HCT116 (cell line): ENCODE data around the gene PDRG1. TPM values are rescaled to one million over a fixed set of nuclear protein-coding genes. Genes with fewer than 3 reads are reported as not detected.
"Not testable (repeated sequence)": the region's sequence is repeated elsewhere in the genome, so short reads cannot be mapped to it uniquely, and the experiment has no call there.

Source experiments
- ATAC-seq: fragments of 200-7000 bp; cut with Tn5 transposase; 2 replicates; pipeline ENCODE4 v1.9.1; 2020; ENCODE audit warnings: mild to moderate bottlenecking, moderate library complexity
- BruUV-seq: library from RNA; stranded (reverse); fragments of 400-500 nt; replicated peaks from 2 replicates; lab custom pipeline; 2021; lab: Mats Ljungman, UMichigan
- CTCF ChIA-PET: fragments of 300-600 bp; sonication (Branson Sonifier 250); formaldehyde crosslinking; loops from one replicate; lab custom pipeline; 2021; ENCODE audit warnings: antibody characterized with exemption; lab: Charles Lee
- POLR2A ChIA-PET: fragments of 300-600, 350-600 bp; sonication (Branson Sonifier 250); formaldehyde crosslinking; loops from one replicate; lab custom pipeline; 2021; ENCODE audit warnings: antibody characterized with exemption; lab: Charles Lee
- RAD21 ChIA-PET, 2 experiments: fragments of 300-600 bp; sonication (Branson Sonifier 250); formaldehyde crosslinking; loops; one replicate each; lab custom pipeline; 2023; ENCODE audit warnings: low total read pairs in 2 of 2; ENCODE audit not compliant: uncharacterized antibody in 2 of 2, unreplicated experiment in 2 of 2, low non-redundant PET in 1 of 2; lab: Charles Lee
- DNase-seq: peaks from one replicate; pipeline ENCODE4 v3.0.0-alpha.2; 2010; ENCODE audit warnings: low read depth, low spot score
- H2AFZ ChIP-seq: fragments of 200-600 bp; shearing (Covaris generic), sonication (generic); 2 replicates; pipeline ENCODE4 v1.6.1; 2017; ENCODE audit warnings: low read depth, mixed run types, mixed read lengths, antibody characterized with exemption, low read length; ENCODE audit not compliant: poor library complexity, severe bottlenecking
- H3K27ac ChIP-seq: 2 replicates; pipeline ENCODE4 v1.5.1; 2012; ENCODE audit warnings: low read depth, low read length
- H3K27me3 ChIP-seq: fragments of 200-600 bp; sonication (generic); 2 replicates; pipeline ENCODE4 v1.6.1; 2016; ENCODE audit warnings: mixed run types, low read length, mixed read lengths; ENCODE audit not compliant: insufficient read depth
- H3K36me3 ChIP-seq, 2 experiments: fragments of 200-500 bp in 1 of 2; fragments of 200-600 bp in 1 of 2; sonication (Bioruptor generic) in 1 of 2; sonication (generic) in 1 of 2; 2 replicates each; pipeline versions ENCODE4 v1.5.1 to v1.6.1; 2014 to 2016; ENCODE audit warnings: low read length in 2 of 2, inconsistent platforms in 1 of 2, mixed read lengths in 1 of 2, mixed run types in 1 of 2; ENCODE audit not compliant: insufficient read depth in 2 of 2, control insufficient read depth in 1 of 2
- H3K4me1 ChIP-seq, 2 experiments: fragments of 200-600 bp in 1 of 2; sonication (generic) in 1 of 2; 2 replicates each; pipeline versions ENCODE4 v1.5.1 to v1.6.1; 2012 to 2017; ENCODE audit warnings: low read length in 2 of 2, inconsistent platforms in 1 of 2, mild to moderate bottlenecking in 1 of 2, mixed read lengths in 1 of 2, mixed run types in 1 of 2, moderate library complexity in 1 of 2; ENCODE audit not compliant: insufficient read depth in 2 of 2, control insufficient read depth in 1 of 2
- H3K4me2 ChIP-seq: fragments of 200-600 bp; sonication (generic); 2 replicates; pipeline ENCODE4 v1.6.1; 2017; ENCODE audit warnings: mixed run types, low read length, mixed read lengths
- H3K4me3 ChIP-seq, 2 experiments: fragments of 200-600 bp in 1 of 2; sonication (generic) in 1 of 2; replicated peaks in 1 of 2; 2 replicates each; pipeline ENCODE4 v1.5.1; 2011 to 2016; ENCODE audit warnings: low read length in 2 of 2, control low read depth in 1 of 2, low read depth in 1 of 2, mild to moderate bottlenecking in 1 of 2, mixed read lengths in 1 of 2, mixed run types in 1 of 2
- H3K79me2 ChIP-seq: fragments of 200-600 bp; sonication (generic); 2 replicates; pipeline ENCODE4 v1.6.1; 2017; ENCODE audit warnings: mild to moderate bottlenecking, mixed run types, low read length, moderate library complexity, mixed read lengths; ENCODE audit not compliant: insufficient read depth
- H3K9ac ChIP-seq: fragments of 200-600 bp; sonication (generic); 2 replicates; pipeline ENCODE4 v1.6.1; 2016; ENCODE audit warnings: low read length, mixed read lengths
- H3K9me2 ChIP-seq: fragments of 200-600 bp; sonication (generic), shearing (Covaris generic); 2 replicates; pipeline ENCODE4 v1.6.1; 2017; ENCODE audit warnings: mixed run types, mild to moderate bottlenecking, moderate library complexity; ENCODE audit not compliant: insufficient read depth
- H3K9me3 ChIP-seq, 2 experiments: fragments of 200-500 bp in 1 of 2; fragments of 200-600 bp in 1 of 2; sonication (Bioruptor generic) in 1 of 2; sonication (generic) in 1 of 2; 2 replicates each; pipeline ENCODE4 v1.6.1; 2014 to 2017; ENCODE audit warnings: low read length in 2 of 2, mixed read lengths in 2 of 2, inconsistent platforms in 1 of 2, low read depth in 1 of 2, mild to moderate bottlenecking in 1 of 2, mixed run types in 1 of 2, moderate library complexity in 1 of 2; ENCODE audit not compliant: control insufficient read depth in 1 of 2, insufficient read depth in 1 of 2
- H4K20me1 ChIP-seq: fragments of 200-600 bp; sonication (generic), shearing (Covaris generic); 2 replicates; pipeline ENCODE4 v1.6.1; 2017; ENCODE audit warnings: mixed run types, mild to moderate bottlenecking, moderate library complexity; ENCODE audit not compliant: insufficient read depth
- ATF3 ChIP-seq: IDR thresholded peaks from 2 replicates; pipeline ENCODE4 v1.6.1; 2012
- CBX3 ChIP-seq: IDR thresholded peaks from 2 replicates; pipeline ENCODE4 v1.6.1; 2012; ENCODE audit warnings: low read depth
- CEBPB ChIP-seq: IDR thresholded peaks from 2 replicates; pipeline ENCODE4 v1.6.1; 2012; ENCODE audit warnings: low read depth
- CTCF ChIP-seq, 3 experiments: fragments of 200-600 bp in 1 of 3; sonication (generic) in 1 of 3; IDR thresholded peaks in 2 of 3; conservative IDR thresholded peaks in 1 of 3; 2 replicates each; pipeline ENCODE4 v1.5.1; 2012 to 2017; ENCODE audit warnings: low read depth in 2 of 3, low read length in 2 of 3, antibody characterized with exemption in 1 of 3, borderline replicate concordance in 1 of 3, control low read depth in 1 of 3, mild to moderate bottlenecking in 1 of 3, mixed read lengths in 1 of 3, mixed run types in 1 of 3, moderate library complexity in 1 of 3; ENCODE audit not compliant: insufficient read depth in 1 of 3
- EGR1 ChIP-seq: IDR thresholded peaks from 2 replicates; pipeline ENCODE4 v1.6.1; 2012; ENCODE audit warnings: low read depth
- ELF1 ChIP-seq: IDR thresholded peaks from 2 replicates; pipeline ENCODE4 v1.6.1; 2012; ENCODE audit warnings: low read depth, borderline replicate concordance
- EZH2 ChIP-seq: fragments of 200-600 bp; sonication (generic); IDR thresholded peaks from 2 replicates; pipeline ENCODE4 v1.6.1; 2017; ENCODE audit warnings: antibody characterized with exemption, mixed run types
- EZH2phosphoT487 ChIP-seq: fragments of 200-600 bp; IDR thresholded peaks from 2 replicates; pipeline ENCODE4 v1.6.1; 2018; ENCODE audit warnings: antibody characterized with exemption, borderline replicate concordance
- JUND ChIP-seq: IDR thresholded peaks from 2 replicates; pipeline ENCODE4 v1.6.1; 2012
- POLR2AphosphoS5 ChIP-seq: IDR thresholded peaks from 2 replicates; pipeline ENCODE4 v1.6.1; 2011; ENCODE audit warnings: mild to moderate bottlenecking, low read depth, low read length, moderate library complexity
- RAD21 ChIP-seq: IDR thresholded peaks from 2 replicates; pipeline ENCODE4 v1.6.1; 2012; ENCODE audit warnings: low read depth, mild to moderate bottlenecking
- SIN3A ChIP-seq: IDR thresholded peaks from 2 replicates; pipeline ENCODE4 v1.6.1; 2012; ENCODE audit warnings: low read depth
- SRF ChIP-seq: IDR thresholded peaks from 2 replicates; pipeline ENCODE4 v1.6.1; 2012; ENCODE audit warnings: low read depth
- TCF7L2 ChIP-seq: IDR thresholded peaks from 2 replicates; pipeline ENCODE4 v1.7.0; 2011; ENCODE audit warnings: borderline replicate concordance, inconsistent platforms; ENCODE audit not compliant: insufficient read depth, insufficient read length; ENCODE audit errors: extremely low read depth
- YY1 ChIP-seq: IDR thresholded peaks from 2 replicates; pipeline ENCODE4 v1.6.1; 2011; ENCODE audit warnings: low read length, low read depth, moderate library complexity, mild to moderate bottlenecking; ENCODE audit not compliant: insufficient replicate concordance; ENCODE audit errors: extremely low read depth
- ZFX ChIP-seq: fragments of 450-650 bp; IDR thresholded peaks from 2 replicates; pipeline ENCODE4 v1.6.1; 2017
- ZNF274 ChIP-seq: fragments of 200-500 bp; sonication (Bioruptor generic); IDR thresholded peaks from 2 replicates; pipeline ENCODE4 v1.6.1; 2014; ENCODE audit warnings: mild to moderate bottlenecking, low read depth, low read length, inconsistent platforms
- intact Hi-C: fragments of 100-400 bp; cut with micrococcal nuclease; formaldehyde crosslinking; loops from 2 replicates; pipeline ENCODE4 v1.10.0; 2022
- total RNA-seq: library from RNA; stranded (reverse); gene quantifications from one replicate; pipeline ENCODE4 v1.2.1, GENCODE V29; 2021; ENCODE audit not compliant: unreplicated experiment

PDRG1 gene
- total RNA-seq, 1 experiment from 2014 or later: 18.7 TPM

DNA sequence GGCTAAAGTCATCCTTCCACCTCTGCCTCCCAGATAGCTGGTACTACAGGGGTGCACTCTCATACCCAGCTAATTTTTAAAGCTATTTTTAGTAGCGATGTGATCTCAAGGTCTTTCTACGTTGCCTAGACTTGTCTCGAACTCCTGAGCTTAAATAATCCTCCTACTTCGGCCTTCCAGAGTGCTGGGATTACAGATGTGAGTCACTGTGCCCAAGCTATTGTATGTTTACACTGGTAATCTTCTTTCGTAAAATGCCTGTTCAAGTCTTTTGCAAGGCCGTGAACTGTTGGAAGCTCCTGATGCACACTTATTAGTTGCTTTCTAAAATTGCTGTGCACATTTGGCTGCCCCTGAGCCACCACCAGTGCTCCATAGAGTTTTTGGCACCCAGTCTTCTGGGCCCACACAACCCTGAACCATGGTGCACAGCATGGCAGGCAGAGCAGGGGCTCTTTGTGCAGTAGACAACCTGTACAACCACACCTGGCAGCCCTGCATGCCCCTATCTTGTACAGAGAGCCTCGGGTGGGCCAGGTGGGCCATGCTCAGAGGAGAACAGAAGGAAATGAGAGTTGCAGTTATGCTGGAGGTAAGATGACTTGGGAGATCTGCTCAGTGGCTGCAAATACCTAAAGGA lies 33.3 kb downstream of the PDRG1 start (continued):
- TF ChIP-seq CBX3 (no peak), YY1 (no peak)

- POLR2A ChIA-PET, BruUV-seq: not testable (repeated sequence)
Observed at GRCh38 chr20:31917962-31918412, 33.9 kb downstream of the PDRG1 start.

GRCh38 chr20:31916708-31917107 lies 35.1 kb downstream of the PDRG1 start:
- Histone ChIP-seq H3K79me2 (no peaks in the 10 kb centered on the region), H3K27ac (no peak overlapping the region), H3K4me1 (no peaks in the 10 kb centered on the region), H3K36me3 (no peaks in the 10 kb centered on the region), H3K27me3 (no peaks in the 10 kb centered on the region), H4K20me1 (no peaks in the 10 kb centered on the region), H3K9me3 (no peaks in the 10 kb centered on the region), H3K9ac (no peak overlapping the region), H3K9me2 (no peaks in the 10 kb centered on the region), H3K4me2 (no peak overlapping the region), H3K4me3 (no peak overlapping the region), H2AFZ (no peak overlapping the region)
- intact Hi-C loops: no loop called here
- no TSS peak for BruUV-seq
- DNase-seq: no peak
- ChIA-PET CTCF (no interaction called here), POLR2A (no interaction called here), RAD21 (no interaction called here)
- no peak for ATAC-seq
- TF ChIP-seq JUND (no peak), CEBPB (no peak), CTCF (IDR thresholded peaks at IDR 0.05 in 2 of 3, conservative IDR thresholded peaks at IDR 0.05 in 1 of 3; ENCODE audit: borderline replicate concordance in 1 of 3, insufficient read depth in 1 of 3, low read depth in 2 of 3, low read length in 2 of 3) (no peak), EGR1 (no peak), CBX3 (no peak), SIN3A (no peak), ELF1 (no peak), TCF7L2 (no peak), EZH2phosphoT487 (no peak), ATF3 (no peak), ZFX (no peak), RAD21 (no peak), ZNF274 (no peak), EZH2 (no peak), POLR2AphosphoS5 (no peak), SRF (no peak)

More at GRCh38 chr20:31917962-31918412, 33.9 kb downstream of the PDRG1 start:
- CTCF ChIA-PET, intact Hi-C loops, H3K36me3 ChIP-seq, H3K27ac ChIP-seq, H3K79me2 ChIP-seq, H2AFZ ChIP-seq, H3K27me3 ChIP-seq, H3K9me3 ChIP-seq, RAD21 ChIA-PET, H3K4me1 ChIP-seq, H3K9me2 ChIP-seq, DNase-seq, H4K20me1 ChIP-seq, ATAC-seq, H3K4me3 ChIP-seq, H3K4me2 ChIP-seq, H3K9ac ChIP-seq: not testable (repeated sequence)
